ENCODE measurements around the gene IFIT1B. TPM values are rescaled to one million over a fixed set of nuclear protein-coding genes. Genes with fewer than 3 reads are reported as not detected.
"Not testable (repeated sequence)": the region's sequence is repeated elsewhere in the genome, so short reads cannot be mapped to it uniquely, and the experiment has no call there.

IFIT1B gene
- total RNA-seq, 1 donor: not detected

DNA sequence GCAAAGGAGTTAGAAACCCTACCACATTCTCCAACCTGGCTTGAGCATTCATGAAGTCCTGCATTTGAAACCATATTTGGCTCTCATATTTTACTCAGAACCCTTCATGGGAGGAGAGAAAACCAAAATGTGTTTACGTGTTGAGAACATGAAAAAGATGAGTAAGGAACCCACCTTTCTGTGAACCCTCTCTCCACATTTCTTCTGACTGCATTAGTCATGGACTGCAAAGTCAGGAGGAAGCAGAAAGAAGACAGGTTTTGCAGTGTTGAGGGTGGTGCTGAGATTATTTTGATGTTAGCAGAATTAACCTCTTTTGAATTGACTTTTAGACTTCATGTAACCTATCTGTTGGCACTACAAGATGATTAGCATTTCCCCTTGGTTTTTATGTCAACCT is 4.9 kb downstream of the IFIT1B start:
- no peak for DNase-seq (ENCODE audit: low read depth)
- no peak for TF ChIP-seq CTCF (IDR thresholded peaks at IDR 0.05; ENCODE audit: insufficient read depth, low read length)
- H3K4me3 ChIP-seq (ENCODE audit: low read depth, low read length): no peak overlapping the region

DNA sequence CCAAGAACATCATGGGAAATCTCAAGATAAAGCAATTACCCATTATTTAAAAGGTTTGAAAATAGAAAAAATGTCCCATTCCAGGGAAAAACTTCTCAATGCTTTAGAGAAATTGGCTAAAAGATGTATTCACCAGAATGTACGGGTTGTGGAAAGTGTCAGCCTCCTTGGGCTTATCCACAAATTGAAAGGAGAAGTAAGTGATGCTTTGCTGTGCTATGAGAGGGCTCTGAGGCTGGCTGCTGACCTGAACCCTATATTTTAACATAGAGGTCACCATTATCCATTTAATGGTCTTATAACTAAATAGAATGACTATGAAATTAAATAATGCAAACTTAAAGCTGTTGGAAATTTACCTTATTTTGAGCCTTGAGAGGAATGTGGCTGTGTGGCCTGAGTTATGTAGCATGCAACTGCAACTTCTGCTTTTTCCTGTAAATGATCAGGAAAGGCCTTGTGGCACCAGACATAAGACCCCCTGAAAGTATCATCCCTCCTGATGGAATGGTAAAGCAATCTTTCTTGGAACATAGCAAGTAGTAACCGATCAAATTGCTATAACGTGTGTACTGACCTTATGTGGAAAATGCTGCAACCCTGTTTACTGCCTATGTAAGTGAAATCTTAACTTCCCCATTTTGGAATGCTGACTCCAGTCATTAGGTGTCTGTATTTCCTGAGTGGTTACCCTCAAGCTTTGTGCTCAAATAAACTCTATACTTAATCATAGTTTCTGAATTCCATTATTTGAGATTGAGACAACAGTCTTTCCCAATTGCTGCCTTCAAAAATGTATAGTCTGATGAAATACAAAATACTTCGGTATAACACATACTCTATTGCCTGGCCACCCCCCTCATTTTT is 6.9 kb downstream of the IFIT1B start:
- DNase-seq (ENCODE audit: low read depth): no peak
- TF ChIP-seq CTCF (IDR thresholded peaks at IDR 0.05; ENCODE audit: insufficient read depth, low read length): no peak
- no peak overlapping the region for H3K4me3 ChIP-seq (ENCODE audit: low read depth, low read length)

- no peak for TF ChIP-seq CTCF (IDR thresholded peaks at IDR 0.05; ENCODE audit: insufficient read depth, low read length)
- no peak for DNase-seq (ENCODE audit: low read depth)
- H3K4me3 ChIP-seq (ENCODE audit: low read depth, low read length): no peak overlapping the region
Measured at GRCh38 chr10:89388806-89389205, 10.9 kb downstream of the IFIT1B start.

DNA sequence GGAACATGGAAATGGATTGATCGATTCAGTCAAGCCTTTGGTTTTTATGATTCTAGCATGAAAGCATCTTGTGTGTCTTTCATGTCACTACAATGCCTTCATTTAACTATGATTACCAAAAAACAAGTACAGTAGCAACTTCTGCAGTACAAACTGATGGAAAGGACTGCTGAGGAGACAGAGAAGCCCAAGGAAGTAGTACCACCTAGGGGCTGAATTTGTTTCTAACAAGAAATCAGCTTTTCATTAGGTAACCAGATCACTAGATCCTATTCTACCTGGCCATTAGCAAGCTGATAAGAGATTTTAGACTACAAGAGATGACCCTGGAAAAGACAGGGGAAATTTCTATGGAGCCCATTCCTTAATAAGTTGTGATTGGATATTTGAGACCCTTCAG is 11.4 kb downstream of the IFIT1B start:
- TF ChIP-seq CTCF (IDR thresholded peaks at IDR 0.05; ENCODE audit: insufficient read depth, low read length): peak; percentile 58
- DNase-seq (ENCODE audit: low read depth): peak; percentile 70
- no peak overlapping the region for H3K4me3 ChIP-seq (ENCODE audit: low read depth, low read length)

GRCh38 chr10:89390476-89391225 is 12.8 kb downstream of the IFIT1B start:
- no peak for DNase-seq (ENCODE audit: low read depth)
- no peak for TF ChIP-seq CTCF (IDR thresholded peaks at IDR 0.05; ENCODE audit: insufficient read depth, low read length)
- H3K4me3 ChIP-seq (ENCODE audit: low read depth, low read length): no peak overlapping the region

DNA sequence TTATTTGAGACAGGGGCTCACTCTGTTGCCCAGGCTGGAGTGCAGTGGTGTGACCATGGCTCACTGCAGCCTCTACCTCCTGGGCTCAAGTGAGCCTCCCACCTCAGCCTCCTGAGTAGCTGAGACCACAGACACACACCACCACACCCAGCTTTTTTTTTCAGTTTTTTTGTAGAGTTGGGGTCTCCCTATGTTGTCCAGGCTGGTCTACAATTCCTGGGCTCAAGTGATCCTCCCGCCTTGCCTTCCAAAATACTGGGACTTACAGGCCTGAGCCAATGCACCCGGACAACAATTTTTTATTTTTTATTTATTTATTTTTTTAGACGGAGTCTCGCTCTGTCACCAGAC is 13.3 kb downstream of the IFIT1B start:
- H3K4me3 ChIP-seq (ENCODE audit: low read depth, low read length); DNase-seq (ENCODE audit: low read depth): not testable (repeated sequence)
